HG03432 (cell line): ENCODE measurements around the gene CAMTA1.

Experiments
- ATAC-seq: cut with Tn5 transposase; IDR thresholded peaks from one replicate; pipeline ENCODE4 v1.9.1; 2021; ENCODE audit warnings: mild to moderate bottlenecking, moderate library complexity; ENCODE audit not compliant: unreplicated experiment

The CAMTA1 gene

GRCh38 chr1:7610106-7610731, 825.0 kb downstream of the CAMTA1 start:
- no peak for ATAC-seq

- ATAC-seq = no peak
These were observed 825.7 kb downstream of the CAMTA1 start for GRCh38 chr1:7610936-7611335.

- no peak for ATAC-seq
These were observed 826.3 kb downstream of the CAMTA1 start for GRCh38 chr1:7611421-7612010.

GRCh38 chr1:7613106-7613850, 828.0 kb downstream of the CAMTA1 start:
- no peak for ATAC-seq

- no peak for ATAC-seq
These were observed 828.6 kb downstream of the CAMTA1 start for GRCh38 chr1:7613851-7614205.

GRCh38 chr1:7614576-7615074, 829.4 kb downstream of the CAMTA1 start:
- no peak for ATAC-seq

- no peak for ATAC-seq
These were observed 829.9 kb downstream of the CAMTA1 start for GRCh38 chr1:7615138-7615537.

GRCh38 chr1:7616076-7616832, 831.0 kb downstream of the CAMTA1 start:
- no peak for ATAC-seq

- ATAC-seq = no peak
These were observed 831.7 kb downstream of the CAMTA1 start for GRCh38 chr1:7616953-7617352.

- no peak for ATAC-seq
These were observed 832.6 kb downstream of the CAMTA1 start for GRCh38 chr1:7617826-7618225.

- ATAC-seq = no peak
These were observed 834.9 kb downstream of the CAMTA1 start for GRCh38 chr1:7620196-7620595.

GRCh38 chr1:7621334-7622219, 836.3 kb downstream of the CAMTA1 start:
- no peak for ATAC-seq

- no peak for ATAC-seq
These were observed 838.6 kb downstream of the CAMTA1 start for GRCh38 chr1:7623842-7624241.

GRCh38 chr1:7624791-7625355, 839.6 kb downstream of the CAMTA1 start:
- no peak for ATAC-seq

- no peak for ATAC-seq
These were observed 840.1 kb downstream of the CAMTA1 start for GRCh38 chr1:7625401-7625800.

- ATAC-seq = no peak
These were observed 843.0 kb downstream of the CAMTA1 start for GRCh38 chr1:7628273-7628672.

GRCh38 chr1:7629011-7629410, 843.8 kb downstream of the CAMTA1 start:
- ATAC-seq = no peak

GRCh38 chr1:7629465-7630195, 844.4 kb downstream of the CAMTA1 start:
- no peak for ATAC-seq

- ATAC-seq = no peak
These were observed 845.1 kb downstream of the CAMTA1 start for GRCh38 chr1:7630378-7630777.
